Stimulated activated naive CD8-positive, alpha-beta T cell treated with anti-CD3 and anti-CD28 coated beads, Interleukin-15, Interleukin-2, amounts not matched to agents 100 U/mL and 50 U/mL, for 24 hours (primary cell): ENCODE data around the gene CD38.
"Not testable (repeated sequence)": the region's sequence is repeated elsewhere in the genome, so short reads cannot be mapped to it uniquely, and the experiment has no call there.

Experiments
- ATAC-seq: fragments of 150-1000 bp; cut with Tn5 transposase; one replicate; pipeline ENCODE4 v1.10.0; 2021
- DNase-seq: peaks from one replicate; pipeline ENCODE4 v3.0.0; 2021

CD38 gene

GRCh38 chr4:15778289-15779241 lies at the start of gene CD38:
Gene CD38, plus strand, starts transcription at chr4:15778328. Its CDS starts 87 bp downstream, at chr4:15778415.
- ATAC-seq: peak; percentile 75
- DNase-seq: peak; percentile 74

- peak; percentile 15 for DNase-seq
These were observed 48.1 kb upstream of the CD38 start for GRCh38 chr4:15729910-15730533.

GRCh38 chr4:15733061-15733460 lies 45.1 kb upstream of the CD38 start:
- not testable (repeated sequence) for ATAC-seq, DNase-seq

More at GRCh38 chr4:15729910-15730533, 48.1 kb upstream of the CD38 start:
- ATAC-seq: no peak

GRCh38 chr4:15735536-15735935 lies 42.6 kb upstream of the CD38 start:
- DNase-seq (no peak), ATAC-seq (no peak)

- DNase-seq: no peak
- ATAC-seq: no peak
These were observed 41.5 kb upstream of the CD38 start for GRCh38 chr4:15736514-15737050.

GRCh38 chr4:15737255-15737654 lies 40.9 kb upstream of the CD38 start:
- ATAC-seq (no peak), DNase-seq (no peak)

GRCh38 chr4:15738877-15739276 lies 39.3 kb upstream of the CD38 start:
- ATAC-seq (peak; percentile 80), DNase-seq (peak; percentile 14)

GRCh38 chr4:15740764-15741404 lies 37.2 kb upstream of the CD38 start:
- DNase-seq: no peak
- no peak for ATAC-seq

GRCh38 chr4:15742083-15742582 lies 36.0 kb upstream of the CD38 start:
- ATAC-seq: no peak
- no peak for DNase-seq

GRCh38 chr4:15742637-15743036 lies 35.5 kb upstream of the CD38 start:
- no peak for ATAC-seq

GRCh38 chr4:15744016-15744545 lies 34.0 kb upstream of the CD38 start:
- ATAC-seq (no peak), DNase-seq (no peak)

More at GRCh38 chr4:15742637-15743036, 35.5 kb upstream of the CD38 start:
- DNase-seq: no peak

GRCh38 chr4:15746110-15746509 lies 32.0 kb upstream of the CD38 start:
- ATAC-seq: peak; percentile 40
- no peak for DNase-seq

GRCh38 chr4:15749001-15749400 lies 29.1 kb upstream of the CD38 start:
- DNase-seq (no peak), ATAC-seq (no peak)

GRCh38 chr4:15751153-15751552 lies 27.0 kb upstream of the CD38 start:
- DNase-seq (no peak), ATAC-seq (no peak)

- DNase-seq (no peak), ATAC-seq (no peak)
These were observed 25.0 kb upstream of the CD38 start for GRCh38 chr4:15753081-15753480.

- DNase-seq (no peak), ATAC-seq (no peak)
These were observed 24.3 kb upstream of the CD38 start for GRCh38 chr4:15753786-15754185.

- no peak for DNase-seq
These were observed 23.8 kb upstream of the CD38 start for GRCh38 chr4:15754323-15754722.

GRCh38 chr4:15755321-15756155 lies 22.6 kb upstream of the CD38 start:
- ATAC-seq (peak; percentile 24), DNase-seq (peak; percentile 52)

More at GRCh38 chr4:15754323-15754722, 23.8 kb upstream of the CD38 start:
- peak; percentile 37 for ATAC-seq

GRCh38 chr4:15756361-15756861 lies 21.7 kb upstream of the CD38 start:
- peak; percentile 92 for ATAC-seq

GRCh38 chr4:15757054-15757453 lies 21.1 kb upstream of the CD38 start:
- ATAC-seq (no peak), DNase-seq (no peak)

More at GRCh38 chr4:15756361-15756861, 21.7 kb upstream of the CD38 start:
- peak; percentile 76 for DNase-seq

- ATAC-seq (no peak), DNase-seq (no peak)
These were observed 19.8 kb upstream of the CD38 start for GRCh38 chr4:15758294-15758693.
